HG03432 (cell line): ENCODE measurements around the gene METTL15.
"Not testable (repeated sequence)": the region's sequence is repeated elsewhere in the genome, so short reads cannot be mapped to it uniquely, and the experiment has no call there.

Source experiments
- ATAC-seq: cut with Tn5 transposase; IDR thresholded peaks from one replicate; pipeline ENCODE4 v1.9.1; 2021; ENCODE audit warnings: mild to moderate bottlenecking, moderate library complexity; ENCODE audit not compliant: unreplicated experiment

METTL15 gene

GRCh38 chr11:28289444-28289843, 181.3 kb downstream of the METTL15 start:
- ATAC-seq = no peak

DNA sequence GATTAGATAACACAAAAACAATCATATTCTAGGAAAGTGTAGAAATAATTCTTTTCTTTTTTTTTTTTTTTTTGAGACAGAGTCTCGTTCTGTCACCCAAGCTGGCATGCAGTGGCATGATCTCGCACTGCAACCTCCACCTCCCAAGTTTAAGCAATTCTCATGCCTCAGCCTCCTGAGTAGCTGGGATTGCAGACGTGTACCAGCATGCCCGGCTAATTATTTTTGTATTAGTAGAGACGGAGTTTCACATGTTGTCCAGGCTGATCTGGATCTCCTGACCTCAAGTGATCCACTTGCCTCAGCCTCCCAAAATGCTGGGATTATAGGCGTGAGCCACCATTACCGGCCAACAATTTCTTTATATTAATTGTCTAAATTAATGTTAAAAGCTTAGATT, 182.8 kb downstream of the METTL15 start:
- not testable (repeated sequence) for ATAC-seq

DNA sequence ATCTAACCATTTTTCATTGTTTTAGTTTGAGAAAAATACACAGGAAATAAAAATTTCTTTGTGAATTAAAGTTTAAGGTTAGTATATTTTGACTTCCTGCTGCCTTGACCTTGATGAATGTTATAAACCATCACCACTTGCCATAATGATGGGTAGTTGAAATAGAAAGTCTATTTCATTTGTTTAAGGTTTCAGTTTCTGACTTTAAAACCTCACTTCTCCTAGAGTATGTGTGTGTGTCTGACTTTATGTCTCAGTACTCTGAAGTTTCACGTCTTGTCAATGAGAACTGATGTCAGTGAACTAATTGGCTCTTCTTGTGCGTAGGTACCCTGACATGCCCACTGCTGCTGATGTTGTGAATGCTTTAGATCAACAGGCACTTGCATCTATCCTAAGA, 188.2 kb downstream of the METTL15 start:
- ATAC-seq = peak; percentile 98

DNA sequence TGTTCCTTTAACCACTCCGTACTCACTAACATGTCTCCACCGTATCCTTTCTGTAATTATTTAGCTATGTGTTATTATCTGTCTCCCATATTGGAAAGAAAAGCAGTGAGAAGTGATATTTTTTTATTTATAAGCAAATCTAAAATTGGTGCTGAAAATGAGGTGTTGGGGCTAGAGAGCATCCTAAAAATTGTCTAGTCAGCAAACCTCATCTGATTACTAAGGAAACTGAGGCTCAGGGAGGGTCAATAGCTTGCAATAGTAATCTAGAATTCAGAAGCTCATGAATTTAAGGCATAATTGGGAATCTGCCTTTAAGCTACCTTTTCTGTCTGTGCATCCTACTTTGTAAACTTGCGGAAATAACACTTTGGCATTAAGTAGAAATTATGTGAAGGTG, 190.0 kb downstream of the METTL15 start:
- no peak for ATAC-seq

GRCh38 chr11:28303477-28304191, 195.4 kb downstream of the METTL15 start:
- no peak for ATAC-seq

GRCh38 chr11:28315440-28315839, 207.3 kb downstream of the METTL15 start:
- ATAC-seq = no peak

DNA sequence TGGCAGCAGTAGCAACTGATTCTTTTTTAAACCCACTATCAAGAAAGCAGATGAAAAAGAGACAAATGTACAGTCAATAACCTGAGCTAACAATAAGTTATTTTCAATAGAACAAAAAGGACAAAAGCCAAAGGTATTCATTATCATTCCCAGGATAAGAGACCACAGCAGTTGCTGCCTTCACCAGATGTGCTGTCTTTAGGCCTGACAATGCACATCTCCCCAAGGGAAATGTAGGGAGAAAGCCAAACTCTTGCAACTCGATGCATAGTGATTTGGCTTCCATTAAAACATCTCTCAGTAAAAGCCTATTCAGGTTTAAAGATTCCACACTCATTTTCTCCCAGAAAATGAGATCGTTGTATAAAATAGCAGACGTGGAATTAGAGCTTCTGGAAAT, 210.7 kb downstream of the METTL15 start:
- no peak for ATAC-seq

GRCh38 chr11:28323621-28324020, 215.4 kb downstream of the METTL15 start:
- no peak for ATAC-seq

- ATAC-seq = peak; percentile 50
These were observed 224.2 kb downstream of the METTL15 start for GRCh38 chr11:28332393-28332792.

DNA sequence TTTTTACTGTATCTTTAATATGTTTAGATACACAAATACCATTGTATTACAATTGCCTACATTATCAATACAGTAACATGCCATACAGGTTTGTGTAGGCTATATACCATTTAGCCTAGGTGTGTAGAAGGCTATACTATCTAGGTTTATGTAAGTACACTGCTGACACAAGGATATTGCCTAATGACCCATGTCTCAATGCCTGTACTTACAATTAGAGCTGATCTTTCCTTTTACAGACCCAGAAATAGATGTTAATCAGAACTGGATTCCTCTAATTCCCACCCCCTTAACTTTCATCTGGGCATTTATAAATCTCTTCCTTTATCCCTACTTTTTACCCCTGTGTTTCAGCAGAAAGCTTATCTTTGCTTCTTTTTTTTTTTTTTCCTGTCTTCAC, 229.5 kb downstream of the METTL15 start:
- no peak for ATAC-seq

DNA sequence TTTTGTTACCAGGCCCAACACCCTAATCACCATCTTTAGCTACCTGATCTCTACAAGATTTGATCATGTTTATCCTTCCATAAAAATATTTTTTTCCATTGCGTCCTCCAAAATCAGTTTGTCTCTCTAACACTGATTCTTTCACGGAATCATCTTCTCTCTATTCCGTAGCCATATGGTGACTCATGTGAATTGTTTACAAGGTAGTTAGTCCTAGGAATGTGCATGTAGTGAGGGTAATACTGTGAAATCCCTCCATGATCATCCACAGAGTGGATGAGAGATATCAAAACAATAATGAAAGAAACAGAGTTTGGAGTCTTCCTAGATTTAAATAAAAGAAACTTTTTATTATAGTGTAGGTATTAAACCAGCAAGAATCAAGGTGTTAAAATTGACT, 230.2 kb downstream of the METTL15 start:
- ATAC-seq = no peak

DNA sequence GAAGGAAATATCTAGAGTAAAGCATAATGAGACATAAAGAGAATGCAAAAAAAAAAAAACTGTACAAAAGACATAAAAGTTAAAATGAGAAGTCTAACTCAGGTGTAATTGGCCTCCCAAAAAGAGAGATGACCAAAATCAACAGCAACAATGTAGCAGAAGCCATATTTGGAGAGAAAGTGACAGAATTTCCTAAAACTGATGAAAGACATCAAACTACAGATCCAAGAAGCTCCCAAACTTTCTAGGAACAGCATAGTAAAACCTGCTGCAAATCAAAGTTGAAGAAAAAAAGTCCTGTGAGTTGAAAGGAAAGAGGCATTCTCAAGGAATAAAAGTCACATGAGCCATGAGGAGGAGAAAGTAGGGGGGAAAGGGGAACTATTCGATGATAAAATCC, 231.3 kb downstream of the METTL15 start:
- ATAC-seq = no peak

DNA sequence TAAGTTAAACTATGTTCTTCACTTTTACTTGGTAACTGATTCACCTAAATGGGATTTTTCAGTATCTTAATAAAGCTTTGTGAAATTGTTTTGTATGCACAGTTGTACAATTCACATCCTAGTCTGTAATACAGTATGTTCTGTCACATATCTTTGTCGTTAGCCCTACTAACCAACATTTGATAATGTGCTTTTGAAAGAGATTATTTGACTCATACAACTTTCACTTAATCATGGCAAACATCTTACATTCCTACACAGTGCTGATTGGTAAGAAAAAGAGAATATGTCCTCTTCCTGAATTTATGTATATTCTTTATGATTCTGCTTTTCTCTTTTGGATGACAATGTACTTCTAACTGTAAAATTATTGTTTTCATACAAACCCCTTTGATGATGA, 234.5 kb downstream of the METTL15 start:
- no peak for ATAC-seq

- ATAC-seq = no peak
These were observed 235.4 kb downstream of the METTL15 start for GRCh38 chr11:28343304-28344233.

DNA sequence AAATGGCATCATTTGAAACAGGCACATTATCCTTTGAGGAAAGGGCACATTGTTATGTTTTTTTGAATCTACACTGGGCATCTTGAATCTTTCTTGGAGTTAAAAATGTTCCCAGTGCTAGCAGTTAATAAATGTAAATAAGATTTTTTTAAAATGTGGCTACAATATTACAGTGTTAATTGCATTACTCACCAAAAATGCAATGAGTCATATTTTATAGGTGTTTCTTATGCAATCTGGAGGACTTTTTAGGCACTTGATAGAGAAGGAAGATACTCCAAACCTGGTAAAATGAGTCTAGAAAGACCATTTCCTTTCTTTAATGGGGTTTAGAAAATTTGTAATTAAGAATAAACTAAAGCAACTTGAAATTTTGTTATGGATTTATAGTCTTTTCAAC, 238.0 kb downstream of the METTL15 start:
- ATAC-seq = no peak

DNA sequence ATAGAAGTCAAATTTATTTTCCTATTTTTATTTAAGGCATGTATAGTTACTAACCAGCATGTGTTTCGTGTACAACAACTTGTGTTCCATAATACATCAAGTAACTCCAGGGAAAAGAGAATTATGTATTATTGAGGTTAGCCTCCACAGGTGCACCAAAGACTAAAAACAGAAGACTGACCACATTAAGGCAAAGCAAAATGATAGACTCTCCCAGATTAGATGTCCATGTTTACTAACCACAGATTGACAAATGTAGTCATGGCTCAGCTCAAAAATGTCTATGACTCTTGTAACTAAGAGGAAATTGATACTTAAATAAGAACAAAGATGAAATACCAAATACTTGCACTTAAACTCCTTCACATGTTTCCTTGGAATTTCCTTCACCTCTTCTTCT, 238.5 kb downstream of the METTL15 start:
- no peak for ATAC-seq

GRCh38 chr11:28347371-28347770, 239.2 kb downstream of the METTL15 start:
- no peak for ATAC-seq

- no peak for ATAC-seq
These were observed 242.0 kb downstream of the METTL15 start for GRCh38 chr11:28350216-28350615.

DNA sequence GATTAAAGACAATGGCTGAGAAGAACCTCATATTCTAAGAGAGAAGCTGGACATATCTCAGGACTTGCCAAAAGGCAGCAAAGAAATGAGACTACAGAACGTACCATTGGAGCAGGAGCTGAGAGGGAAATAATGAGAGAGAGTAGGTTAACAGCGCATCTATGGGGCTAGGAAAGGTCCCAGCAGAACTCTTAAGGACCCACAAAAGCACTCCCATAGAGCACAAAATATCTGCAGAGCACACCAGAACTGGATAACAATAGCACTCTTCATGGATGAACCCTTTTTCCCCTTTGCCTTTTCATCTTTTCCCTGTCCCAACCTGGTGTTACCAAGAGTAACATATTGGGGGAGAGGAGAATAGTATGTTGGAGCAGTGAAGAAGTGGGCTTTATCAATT, 245.8 kb downstream of the METTL15 start:
- no peak for ATAC-seq

- ATAC-seq = no peak
These were observed 258.6 kb downstream of the METTL15 start for GRCh38 chr11:28366549-28367346.

DNA sequence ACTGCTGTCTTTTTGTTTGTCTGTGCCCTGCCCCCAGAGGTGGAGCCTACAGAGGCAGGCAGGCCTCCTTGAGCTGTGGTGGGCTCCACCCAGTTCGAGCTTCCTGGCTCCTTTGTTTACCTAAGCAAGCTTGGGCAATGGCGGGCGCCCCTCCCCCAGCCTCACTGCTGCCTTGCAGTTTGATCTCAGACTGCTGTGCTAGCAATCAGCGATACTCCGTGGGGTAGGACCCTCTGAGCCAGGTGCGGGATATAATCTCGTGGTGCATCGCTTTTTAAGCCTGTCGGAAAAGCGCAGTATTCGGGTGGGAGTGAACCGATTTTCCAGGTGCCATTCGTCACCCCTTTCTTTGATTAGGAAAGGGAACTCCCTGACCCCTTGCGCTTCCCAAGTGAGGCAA, 269.9 kb downstream of the METTL15 start:
- not testable (repeated sequence) for ATAC-seq
